CD4-positive, alpha-beta T cell treated with Interleukin-1 beta for 1 hour (primary cell): ENCODE data around the gene BCL2L15.

ENCODE experiments used
- DNase-seq, 2 donors: peaks; one replicate each; pipeline ENCODE4 v3.0.0-alpha.2; 2020 to 2022

BCL2L15 gene

DNA sequence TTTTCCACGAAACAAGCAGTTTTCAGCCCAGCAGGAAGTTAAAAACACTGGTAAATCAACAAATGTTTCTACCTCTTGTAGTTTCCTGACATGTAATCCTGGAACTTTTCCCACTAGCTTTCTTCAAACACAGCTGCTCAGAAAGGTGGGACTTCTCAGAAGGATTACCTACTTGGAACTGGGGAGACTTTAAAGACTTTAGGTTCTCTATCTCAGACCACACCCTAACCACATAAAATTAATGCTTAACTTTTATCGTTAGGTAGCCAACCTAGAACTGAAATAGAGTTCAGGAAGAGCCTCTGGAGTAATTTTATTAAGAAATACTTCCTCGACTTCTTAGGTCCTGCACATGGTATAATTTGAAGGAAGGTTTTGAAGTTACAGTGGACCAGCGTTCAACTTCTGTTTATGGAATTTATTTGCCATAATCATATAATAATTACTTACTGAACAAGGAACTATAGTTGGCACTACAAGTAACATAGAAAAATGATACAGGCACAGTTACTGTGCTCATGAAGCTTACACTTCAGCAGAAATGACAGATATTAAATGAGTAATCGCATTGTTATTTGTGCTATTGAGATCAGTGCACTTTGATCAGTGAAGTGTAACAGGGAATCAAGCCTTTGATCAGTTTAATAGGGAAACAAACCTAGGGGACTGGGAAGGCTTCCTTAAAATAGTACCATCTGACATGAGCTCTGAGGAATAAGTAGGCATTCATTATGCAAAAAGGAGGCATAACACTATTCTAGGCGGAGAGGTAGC lies at the start of gene BCL2L15:
TSS of gene BCL2L15 (minus strand) at position 180 of the 774 bp plus-strand sequence. CDS start 206 bp downstream, outside the sequence.
- no peak for DNase-seq

DNA sequence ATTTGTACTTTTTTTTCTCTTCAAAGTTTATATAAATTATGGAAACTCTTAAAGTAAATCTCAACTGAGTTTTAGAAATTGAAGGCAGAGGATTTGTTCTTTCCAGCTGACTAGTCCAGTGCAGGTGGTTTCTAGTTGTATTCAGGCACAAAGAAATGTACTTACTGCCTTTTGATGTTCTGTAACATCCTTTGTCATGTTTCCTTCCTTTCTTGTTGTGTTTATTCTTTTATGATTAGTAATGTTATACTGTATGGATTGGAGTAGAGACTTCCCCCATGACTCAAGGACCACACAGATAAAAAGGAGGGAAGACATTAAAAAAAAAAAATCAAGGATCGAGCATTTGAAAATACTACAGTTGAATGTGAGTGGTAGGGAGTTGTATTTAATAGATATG lies 49.8 kb upstream of the BCL2L15 start:
- no peak for DNase-seq

DNA sequence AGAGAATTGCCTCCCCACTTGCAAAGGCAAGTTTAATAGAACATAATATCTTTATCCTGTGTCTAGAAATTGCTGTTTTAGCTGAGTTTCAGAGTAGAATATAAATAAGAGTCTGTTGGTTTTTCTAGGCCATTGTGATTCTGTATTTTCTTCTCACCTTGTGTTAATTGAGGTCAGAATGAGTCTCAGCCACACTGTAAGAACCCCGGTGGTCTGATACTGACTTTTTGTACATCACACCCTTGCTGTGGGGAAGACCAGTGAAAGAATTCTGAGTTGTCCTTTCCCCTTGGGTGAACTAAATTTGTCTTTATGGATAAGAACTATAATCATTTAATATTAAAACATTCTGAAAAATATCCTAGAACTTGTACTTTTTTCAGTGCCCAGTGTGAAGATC lies 48.6 kb upstream of the BCL2L15 start:
- peak in 1 of 2 donors; percentile 32 for DNase-seq

DNA sequence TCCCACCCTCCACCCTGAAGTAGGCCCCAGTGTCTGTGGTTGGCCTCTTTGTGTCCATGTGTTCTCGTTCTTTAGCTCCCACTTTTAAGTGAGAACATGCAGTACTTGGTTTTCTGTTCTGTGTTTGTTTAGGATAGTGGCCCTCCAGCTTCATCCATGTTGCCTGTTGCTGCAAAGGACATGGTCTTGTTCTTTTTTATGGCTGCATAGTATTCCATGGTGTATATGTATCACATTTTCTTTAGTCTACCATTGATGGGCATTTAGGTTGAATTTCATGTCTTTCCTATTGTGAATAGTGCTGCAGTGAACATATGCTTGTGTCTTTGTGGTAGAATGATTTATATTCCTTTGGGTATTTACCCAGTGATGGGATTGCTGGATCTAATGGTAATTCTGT lies 47.8 kb upstream of the BCL2L15 start:
- DNase-seq = no peak

DNA sequence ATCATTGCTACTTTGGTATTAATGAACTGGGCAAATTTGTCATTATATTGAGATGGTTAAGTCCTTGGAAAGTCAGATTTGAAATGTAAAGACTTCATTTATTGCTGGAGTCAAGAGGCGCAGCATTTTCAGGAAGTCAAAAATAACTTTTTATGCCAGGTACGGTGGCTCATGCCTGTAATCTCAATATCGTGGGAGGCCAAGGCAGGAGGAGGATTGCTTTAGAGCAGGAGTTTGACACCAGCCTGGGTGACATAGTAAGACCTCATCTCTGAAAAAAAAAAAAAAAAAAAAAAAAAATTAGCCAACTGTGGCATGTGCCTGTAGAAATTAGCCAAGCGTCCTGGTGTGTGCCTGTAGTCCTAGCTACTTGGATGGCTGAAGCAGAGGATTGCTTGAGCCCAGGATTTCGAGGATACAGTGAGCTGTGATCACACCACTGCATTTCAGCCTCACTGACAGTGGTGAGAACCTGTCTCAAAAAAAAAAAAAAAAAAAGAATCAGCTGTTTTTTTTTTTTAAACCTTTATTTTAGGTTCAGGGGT lies 47.2 kb upstream of the BCL2L15 start:
- DNase-seq = no peak

DNA sequence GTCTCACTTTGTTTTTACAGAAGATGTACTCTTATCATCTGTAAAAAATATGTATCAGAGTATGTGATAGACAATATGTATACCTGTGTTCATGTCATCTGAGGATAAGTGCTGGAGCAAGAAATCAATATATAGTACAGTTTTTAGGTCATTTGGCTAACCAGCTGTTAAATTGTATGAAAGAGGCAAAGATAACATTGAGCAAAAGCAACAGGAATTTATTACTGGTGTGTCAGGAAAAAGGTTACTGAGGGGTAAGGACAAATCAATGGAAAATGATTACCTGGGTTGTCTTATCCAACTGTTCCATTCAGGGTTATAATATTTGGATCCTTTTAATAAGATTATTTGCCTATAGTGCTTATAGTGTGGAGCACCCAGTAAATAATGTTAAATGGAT lies 46.6 kb upstream of the BCL2L15 start:
- no peak for DNase-seq

DNA sequence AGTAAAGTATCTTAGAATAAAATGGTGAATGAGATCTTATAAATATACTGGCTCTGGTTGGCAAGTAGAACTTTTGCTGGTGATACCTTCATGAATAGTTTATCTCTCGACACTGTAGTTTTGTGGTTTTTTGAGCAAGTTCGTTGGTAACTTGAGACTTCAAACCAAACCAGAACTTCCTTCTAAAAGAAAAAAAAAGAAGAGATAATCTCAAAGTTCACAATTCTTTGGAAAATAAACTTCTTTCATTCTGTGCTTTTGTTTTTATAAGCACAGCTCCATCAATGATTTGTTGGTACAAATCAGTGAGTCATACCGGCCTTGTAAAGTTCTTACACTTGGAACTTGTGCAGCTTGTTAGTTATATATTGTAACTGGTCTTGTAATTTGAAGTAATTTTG lies 44.1 kb upstream of the BCL2L15 start:
- peak in 1 of 2 donors; percentile 59 for DNase-seq

DNA sequence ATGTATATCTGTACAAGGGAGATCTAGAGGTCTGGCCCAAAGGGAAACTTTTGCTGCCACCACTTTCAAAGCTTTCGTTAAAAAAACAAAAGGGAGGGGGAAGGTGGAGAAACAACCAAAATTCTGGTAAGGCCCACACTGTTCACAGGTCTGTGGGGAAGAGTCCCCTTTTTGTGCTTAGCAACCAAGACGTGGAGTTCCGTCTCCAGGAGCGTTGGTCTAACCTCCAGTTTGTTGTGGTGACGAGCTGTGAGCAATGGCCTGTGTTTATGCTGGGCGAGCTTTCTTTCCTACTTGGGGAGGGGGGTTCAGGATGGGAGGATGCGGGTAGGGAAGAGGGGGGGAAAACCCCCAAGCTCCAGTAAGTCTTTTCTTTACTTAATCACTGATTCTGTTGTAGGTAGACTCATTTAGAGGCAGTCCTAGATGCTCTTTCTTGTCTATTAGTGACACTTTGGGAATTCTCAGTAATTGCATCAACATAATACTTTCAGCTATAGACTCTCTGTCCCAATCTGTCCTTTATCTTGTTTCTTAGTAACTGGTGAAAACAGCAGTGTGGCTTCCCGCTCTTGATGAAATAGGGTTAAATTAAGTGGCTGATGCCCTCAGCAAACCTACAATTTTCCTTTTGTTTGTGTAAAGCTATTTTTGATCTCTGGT lies 43.2 kb upstream of the BCL2L15 start:
- peak; percentile 90 to 91 for DNase-seq

DNA sequence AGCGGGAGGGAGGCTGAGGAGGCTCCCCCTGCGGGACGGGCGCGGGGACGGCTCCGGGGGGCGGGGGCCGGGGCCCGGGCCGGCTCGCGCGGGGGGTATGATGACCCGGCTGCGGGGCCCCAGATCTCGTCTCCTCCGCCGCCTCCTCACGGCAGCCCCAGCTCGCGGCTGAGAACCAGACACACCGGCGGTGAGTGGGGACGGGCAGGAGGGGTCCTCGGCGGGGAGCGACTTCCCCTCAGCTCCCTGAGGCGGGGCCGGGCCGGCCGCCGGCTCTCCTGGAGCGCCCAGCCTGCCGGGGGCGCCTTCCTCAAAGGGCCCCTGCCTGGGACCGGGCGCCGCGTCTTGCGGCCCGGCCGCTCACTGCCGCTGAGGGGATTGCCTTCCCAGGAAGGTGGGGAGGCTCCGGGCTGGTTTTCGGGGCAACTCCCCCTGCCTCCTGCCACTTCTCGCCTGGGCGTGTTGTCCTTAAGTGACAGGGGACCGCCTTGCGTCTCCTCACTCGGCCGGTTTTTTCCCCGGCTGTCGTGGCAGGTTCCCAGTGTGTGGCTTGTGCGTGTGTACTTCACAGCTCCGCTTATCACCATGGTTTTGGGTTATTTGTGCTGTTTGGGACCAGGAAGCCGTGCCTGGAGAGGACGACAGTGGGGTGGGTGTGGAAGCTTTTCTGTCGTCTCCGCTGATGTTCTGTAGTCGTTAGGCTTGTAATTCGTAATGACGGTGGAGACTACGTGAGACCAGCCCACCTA lies 42.5 kb upstream of the BCL2L15 start:
- peak; percentile 84 to 86 for DNase-seq

DNA sequence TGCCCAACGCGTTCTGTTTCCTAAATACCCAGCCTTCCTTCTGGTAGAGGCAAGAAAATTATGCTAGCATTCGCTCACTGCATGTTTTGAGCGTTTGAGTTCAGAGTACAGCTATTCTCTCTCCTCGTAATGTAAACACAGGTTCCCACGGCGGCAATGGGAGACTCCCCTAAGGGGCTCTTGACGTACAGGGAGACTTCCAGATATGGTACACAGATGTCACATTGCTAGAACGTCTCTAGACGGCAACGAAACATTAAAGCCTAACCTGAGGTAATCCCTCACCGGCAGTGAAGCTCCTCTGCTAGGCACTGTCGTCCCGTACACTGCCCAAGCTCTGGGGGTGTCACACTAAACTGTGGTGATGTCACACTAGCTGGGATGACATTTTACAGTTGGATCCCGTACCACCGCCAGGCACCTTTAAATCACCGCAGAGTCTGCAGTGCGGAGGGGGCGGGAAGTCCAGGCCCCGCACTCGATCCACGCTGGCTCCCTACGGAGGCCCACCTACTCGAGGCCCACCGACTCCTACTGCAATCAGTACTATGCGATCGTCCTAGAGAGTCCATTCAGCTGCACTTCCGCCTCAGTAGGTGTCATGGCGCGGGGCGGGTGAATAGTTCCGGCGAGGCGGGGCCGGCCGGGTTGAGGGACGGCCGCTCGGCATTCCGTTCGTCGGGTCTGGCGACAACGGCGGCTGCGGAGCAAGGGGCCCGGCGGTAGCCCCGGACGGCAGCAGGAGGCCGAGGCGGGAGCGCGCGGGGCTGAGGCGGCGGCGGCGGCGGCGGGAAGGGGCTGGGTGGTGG lies 41.8 kb upstream of the BCL2L15 start, which contains the start of gene HIPK1:
TSS of gene HIPK1 (plus strand) at position 384 of the 809 bp plus-strand sequence.
- peak; percentile 92 to 94 for DNase-seq

DNA sequence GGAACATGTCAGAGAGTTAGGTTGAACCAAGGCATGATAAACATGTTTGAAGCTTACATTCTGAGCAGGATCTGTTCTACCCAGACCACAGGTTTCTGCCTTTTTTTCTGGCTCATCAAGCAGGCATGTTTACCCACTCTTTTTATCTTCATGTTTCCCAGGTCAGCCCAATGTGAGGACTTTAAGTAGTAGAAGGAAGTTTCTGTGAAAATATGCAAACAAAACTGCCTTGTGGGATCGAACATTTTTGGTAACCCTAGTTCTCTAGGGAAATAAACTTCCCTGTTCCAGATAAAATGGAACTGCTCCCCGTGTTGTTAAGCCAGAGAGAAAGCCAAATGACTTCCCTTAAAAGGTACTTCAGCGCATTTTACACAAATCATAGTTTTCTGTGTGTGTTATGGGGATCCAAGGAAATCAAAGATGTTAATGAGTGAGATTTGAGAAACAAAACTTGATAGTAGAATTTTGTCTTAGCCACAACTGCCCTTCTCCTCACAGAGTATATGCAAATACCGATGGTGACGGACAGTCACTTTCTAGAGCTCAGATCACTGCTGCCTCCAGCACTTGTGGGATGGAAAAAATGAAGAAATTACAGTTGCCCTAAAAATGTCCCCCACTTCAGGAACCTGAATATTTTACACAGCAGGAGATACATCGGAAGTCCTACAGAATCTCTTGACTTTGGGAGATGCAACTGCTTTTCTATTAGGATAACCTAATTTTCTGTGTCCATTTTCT lies 41.0 kb upstream of the BCL2L15 start:
- DNase-seq = no peak

DNA sequence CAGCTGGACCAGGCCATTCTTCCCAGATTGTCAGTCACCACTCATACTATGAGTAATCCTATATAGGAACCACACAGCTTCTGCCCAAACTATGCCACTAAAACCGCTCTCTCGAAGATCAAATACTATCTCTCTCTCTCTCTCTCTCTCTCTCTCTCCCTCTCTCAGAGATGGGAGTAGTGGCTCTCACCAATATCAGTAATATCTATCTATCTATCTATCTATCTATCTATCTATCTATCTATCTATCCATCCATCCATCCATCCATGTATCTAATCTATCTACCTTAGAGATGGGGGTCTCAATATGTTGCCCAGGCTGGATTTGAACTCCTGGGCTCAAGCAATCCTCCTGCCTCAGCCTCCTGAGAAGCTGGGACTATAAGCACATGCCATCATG lies 37.1 kb upstream of the BCL2L15 start:
- no peak for DNase-seq

DNA sequence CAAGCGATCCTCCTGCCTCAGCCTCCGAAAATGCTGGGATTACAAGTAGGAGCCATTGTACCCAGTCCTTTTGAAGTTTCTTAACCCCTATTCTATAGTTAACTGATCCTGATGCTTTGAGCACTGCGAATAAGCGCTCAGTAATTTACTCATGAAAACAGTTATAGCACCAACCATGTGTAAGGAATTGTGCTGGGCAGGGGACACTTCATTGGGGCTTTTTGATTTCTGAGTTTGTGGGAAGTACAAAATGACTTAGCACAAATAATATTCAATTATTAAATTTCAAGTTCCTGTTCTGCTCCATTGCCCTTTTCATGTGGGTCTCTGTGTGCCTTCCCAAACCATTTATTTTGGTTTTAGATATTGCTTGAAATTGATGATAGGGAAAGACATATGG lies 35.6 kb upstream of the BCL2L15 start:
- no peak for DNase-seq

DNA sequence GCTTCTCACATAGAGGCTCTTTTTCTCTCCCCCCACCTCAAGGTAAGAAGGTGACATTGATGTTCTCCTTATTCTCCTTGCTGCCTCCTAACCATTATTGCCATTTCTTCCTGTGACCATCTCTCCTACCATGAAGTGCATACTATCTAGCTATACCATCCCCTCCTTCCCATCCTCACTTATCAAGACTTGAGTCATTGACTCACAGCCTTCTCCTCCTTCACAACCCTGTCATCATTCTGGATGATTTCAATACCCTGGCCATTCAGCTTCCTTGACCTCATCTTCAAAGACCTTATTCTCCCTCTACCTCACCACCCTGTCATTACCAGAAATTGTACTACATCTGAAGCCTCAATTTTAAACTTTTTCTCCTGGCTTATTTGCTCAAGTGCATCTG lies 30.9 kb upstream of the BCL2L15 start:
- no peak for DNase-seq

DNA sequence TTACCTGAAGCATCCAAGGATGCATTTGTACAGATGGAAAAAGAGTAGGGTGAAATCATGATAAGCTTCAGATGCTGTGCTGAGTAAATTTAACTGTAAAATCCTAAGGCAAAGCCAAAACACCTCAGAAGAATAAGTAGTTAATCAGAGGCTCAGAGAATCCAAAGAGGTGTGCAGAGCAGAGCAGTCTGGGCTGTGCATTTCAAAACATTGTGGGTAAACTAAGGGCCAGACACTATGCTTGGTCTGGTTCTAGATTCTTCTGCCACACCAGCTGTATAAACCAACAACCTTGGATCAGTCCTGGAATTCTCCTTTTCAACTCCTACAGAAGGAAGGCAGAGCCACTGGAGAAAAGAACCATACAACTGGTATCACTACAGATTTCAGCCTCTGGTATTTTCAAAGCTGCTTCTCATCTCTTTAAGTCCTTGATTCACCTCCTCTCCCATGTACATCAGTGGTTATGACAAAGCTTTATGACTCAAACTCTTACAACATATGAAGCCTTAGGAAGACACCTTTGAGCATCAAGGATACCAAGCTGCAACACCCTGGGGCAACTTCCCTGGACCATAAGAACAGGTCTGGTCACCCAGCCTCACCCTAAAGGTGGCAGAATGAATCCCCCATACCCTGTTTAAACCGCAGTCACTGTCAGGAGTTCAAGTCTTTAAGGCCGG lies 30.2 kb upstream of the BCL2L15 start:
- DNase-seq = no peak

DNA sequence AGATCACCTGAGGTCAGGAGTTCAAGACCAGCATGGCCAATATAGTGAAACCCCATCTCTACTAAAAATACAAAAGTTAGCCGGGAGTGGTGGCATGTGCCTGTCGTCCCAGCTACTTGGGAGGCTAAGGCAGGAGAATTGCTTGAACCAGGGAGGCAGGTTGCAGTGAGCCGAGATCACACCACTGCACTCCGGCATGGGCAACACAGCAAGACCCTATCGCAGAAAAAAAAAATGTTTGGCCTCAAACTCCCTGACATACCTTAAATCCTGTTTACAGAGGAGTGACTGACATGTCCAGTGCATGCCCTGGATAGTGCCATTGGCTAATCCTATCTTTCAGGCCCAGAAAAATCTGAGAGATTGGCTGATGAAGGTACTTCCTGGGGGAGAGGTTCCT lies 29.6 kb upstream of the BCL2L15 start:
- DNase-seq = no peak

DNA sequence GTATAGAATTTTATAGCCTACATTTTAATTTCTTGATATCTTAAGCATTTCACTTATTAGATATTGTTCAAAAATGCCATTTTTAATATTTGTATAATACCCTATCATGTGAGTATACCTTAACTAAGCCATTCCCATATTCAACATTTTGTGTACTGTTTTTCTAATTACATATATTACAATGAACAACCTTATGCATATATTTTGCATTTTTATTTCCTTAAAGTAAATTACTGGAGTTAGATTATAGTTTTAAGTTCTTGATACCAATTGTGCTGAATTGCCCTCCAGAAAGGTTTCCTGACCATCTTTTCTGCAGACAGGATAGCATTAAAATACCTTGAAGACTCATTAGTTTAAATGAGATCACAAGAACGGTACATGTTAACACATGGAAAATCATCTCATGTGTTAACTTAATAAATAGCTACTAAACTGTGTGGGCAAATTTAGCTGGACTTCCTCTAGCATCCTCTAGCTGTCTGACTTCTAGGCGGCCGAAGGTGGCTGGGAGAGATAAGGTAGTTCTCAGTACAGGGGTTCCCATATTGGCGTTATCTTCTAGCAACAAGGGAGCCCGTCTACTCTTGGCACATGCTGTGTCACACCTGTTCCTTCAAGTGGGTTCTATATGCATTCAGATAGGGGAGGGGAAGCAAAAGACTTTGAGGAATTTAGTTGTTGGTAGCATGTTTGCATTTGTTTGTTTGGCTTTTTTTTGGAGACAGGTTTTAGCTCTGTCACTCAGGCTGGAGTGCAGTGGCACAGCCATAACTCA lies 26.7 kb upstream of the BCL2L15 start:
- no peak for DNase-seq

DNA sequence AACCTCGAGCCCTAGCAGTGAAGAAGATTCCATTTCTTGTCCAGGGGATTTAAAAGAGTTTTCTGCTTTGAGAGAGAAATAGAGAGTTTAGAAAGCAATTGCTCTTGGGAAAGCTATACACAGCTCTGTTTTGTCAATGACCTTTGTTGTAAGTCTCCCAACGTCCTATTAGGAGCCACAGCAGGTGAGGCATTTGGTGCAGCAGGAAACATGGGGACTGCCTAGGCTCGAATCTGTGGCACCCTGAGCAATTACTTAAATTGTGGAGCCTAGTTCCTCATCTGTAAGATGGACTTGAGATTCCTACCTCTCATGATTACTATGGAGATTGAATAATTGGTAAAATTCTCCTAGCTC lies 25.9 kb upstream of the BCL2L15 start:
- no peak for DNase-seq

DNA sequence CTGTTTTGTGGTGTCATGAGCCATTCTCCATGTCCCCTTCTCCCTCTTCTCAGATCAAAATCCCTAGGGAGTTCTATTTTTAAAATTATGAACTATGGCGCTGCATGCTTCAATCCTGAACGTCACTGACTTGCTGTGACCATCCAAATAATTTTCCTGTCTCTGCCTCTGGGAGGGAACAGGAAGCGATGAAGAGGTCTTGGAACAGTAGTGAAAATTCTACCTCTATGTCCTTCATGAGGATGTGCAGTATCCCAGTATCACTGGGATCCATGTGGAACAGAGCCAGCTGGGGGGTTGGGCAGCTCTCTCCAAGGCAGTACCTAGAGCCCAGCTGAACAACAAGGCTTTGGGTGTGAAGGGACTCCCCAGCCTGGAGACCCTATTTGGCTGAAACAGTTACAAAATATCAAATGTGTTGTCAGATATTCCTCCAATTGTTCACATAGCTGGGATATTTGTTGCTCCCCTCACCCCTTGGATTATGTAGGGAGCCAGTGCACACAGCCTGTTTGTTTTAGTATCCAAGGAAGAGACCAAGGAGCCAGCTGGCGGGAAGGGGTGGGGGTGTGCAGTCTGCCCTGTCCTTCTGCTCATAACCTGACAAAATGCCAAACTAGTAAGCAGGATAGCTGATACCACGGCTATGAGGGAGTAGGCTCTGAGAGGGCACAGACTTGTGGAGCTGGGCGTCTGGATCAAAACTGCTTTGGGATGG lies 25.4 kb upstream of the BCL2L15 start:
- DNase-seq = no peak

DNA sequence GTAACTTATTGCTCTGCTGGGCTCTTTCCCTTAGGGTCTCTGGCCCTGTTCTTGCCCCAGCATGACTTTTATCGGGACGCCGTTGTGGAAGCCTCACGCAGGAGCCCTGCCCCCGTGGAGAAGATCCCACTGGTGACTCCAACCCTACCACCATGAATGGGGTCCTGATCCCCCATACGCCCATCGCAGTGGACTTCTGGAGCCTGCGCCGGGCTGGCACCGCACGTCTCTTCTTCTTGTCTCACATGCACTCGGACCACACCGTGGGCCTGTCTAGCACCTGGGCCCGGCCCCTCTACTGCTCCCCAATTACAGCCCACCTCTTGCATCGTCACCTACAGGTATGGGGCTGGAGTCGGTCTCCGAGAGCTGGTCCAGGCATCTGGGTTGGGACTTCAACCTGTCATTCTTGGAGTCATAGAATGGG lies 18.1 kb upstream of the BCL2L15 start:
- DNase-seq = no peak
